ENCODE results near the gene LGALS7.

- TF ChIP-seq EZH2phosphoT487 (IDR thresholded peaks at IDR 0.05; ENCODE audit: borderline replicate concordance, low read depth, low read length), result no peak
- no peak for TF ChIP-seq CTCF (conservative IDR thresholded peaks at IDR 0.05; ENCODE audit: low read length)
Observed at GRCh38 chr19:38733493-38734175, 39.7 kb downstream of the LGALS7 start.
